ENCODE data around the gene ISOC2.
A peak's percentile ranks its signal among the peaks of the same experiment; 100 is the strongest.
"Not testable (repeated sequence)": the region's sequence is repeated elsewhere in the genome, so short reads cannot be mapped to it uniquely, and the experiment has no call there.

Gene ISOC2

GRCh38 chr19:55456347-55456746 lies 5.1 kb downstream of the ISOC2 start:
- DNase-seq: no peak

- no peak for DNase-seq
These were observed 5.7 kb downstream of the ISOC2 start for GRCh38 chr19:55455576-55456235.

GRCh38 chr19:55454787-55455243 lies 6.6 kb downstream of the ISOC2 start:
- DNase-seq: no peak

- DNase-seq: no peak
These were observed 7.8 kb downstream of the ISOC2 start for GRCh38 chr19:55453511-55454260.

DNA sequence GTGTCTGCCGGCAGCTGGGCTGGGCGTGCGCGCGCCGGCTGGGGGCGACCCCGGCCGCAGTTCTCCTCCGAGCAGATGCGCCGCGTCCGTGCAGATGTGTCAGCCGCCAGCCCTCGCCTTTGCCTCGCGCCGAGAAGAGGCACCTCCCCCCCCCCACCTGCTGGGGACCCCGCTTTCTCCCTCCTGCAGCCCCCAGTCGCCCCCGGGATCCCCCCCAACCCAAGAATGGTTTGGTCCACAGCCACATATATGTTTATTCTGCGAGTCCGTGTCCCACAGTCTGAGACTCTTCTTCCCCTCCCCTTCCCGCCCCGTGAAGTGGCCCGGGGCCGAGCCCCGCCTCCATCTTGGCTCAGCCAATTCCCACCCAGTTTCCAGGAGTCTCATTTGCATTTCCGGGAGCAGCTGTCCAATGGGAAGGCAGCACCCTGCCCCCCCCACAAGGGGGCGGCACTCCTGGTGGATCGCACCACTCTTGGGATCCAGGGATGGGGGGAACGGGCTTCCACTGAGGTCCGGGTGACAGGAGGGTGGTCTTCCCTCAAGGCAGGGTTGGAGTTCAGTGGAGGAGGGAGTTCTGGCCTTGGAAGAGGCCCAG lies 8.6 kb downstream of the ISOC2 start:
- peak; percentile 25 for DNase-seq

DNA sequence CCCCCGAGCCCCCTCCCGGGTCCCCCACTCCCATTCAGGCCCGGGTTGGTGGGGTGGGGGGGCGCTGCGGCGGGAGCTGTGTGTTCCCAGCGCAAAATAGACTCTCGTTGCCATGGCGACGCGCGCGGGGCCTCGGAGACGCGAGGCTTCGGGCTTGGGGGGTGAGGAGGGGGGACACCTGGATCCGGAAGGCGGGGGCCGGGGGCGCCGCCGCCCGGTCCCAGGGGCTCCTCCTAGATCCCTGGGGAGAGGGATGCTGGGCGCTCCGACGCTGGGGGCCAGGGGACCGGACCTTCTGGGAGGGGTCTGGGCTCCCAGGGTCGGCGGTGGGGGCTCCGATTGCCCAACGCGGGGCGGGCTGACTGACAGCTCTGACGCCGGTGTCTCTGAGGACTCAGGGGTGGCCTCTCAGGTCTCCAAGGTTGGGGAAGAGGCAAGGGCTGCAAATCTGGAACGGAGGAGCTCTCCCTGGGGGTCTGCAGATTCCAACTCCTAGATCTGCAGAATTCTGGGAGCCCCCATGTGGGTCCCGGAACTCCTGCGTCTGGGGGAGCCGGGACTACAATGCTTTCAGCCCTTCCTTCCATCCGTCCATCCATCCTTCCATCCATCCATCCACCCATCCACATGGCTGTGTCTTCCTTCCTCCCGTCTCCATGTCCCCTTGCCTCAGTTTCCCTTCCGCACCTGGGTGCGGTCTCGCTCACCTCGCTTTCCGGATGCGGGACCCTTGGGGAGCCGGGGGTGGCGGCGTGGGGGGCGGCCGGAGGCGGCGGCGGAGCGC lies 9.3 kb downstream of the ISOC2 start:
- no peak for DNase-seq

GRCh38 chr19:55451163-55451964 lies 10.1 kb downstream of the ISOC2 start:
- DNase-seq: no peak

DNA sequence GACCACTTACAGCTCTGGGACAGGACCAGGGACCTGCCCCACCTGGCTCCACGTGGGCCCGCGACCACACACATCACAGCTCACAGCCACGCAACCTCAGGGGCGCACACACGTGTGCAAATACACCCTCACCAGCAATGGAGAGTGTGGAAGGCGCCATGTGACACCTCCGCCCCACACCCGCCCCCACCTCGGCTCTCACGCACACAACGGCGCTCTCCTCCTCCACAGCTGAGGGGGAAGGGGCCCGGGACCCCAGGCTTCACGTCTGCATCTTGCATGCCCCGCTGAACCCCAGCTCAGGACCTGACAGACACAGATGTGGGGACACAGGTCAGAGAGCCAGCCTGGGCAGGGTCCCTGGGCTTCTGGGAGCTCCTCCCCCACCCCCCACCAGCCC lies 12.0 kb downstream of the ISOC2 start:
- DNase-seq: no peak

DNA sequence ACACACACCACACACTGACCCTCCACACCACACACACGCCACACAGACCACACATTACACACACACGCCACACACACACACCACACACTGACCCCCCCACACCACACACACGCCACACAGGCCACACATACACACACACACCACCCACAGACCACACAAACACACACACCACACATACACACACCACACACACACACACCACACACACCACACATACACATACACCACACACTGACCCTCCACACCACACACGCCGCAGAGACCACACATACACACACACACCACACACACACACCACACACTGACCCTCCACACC lies 13.3 kb downstream of the ISOC2 start:
- not testable (repeated sequence) for DNase-seq

- DNase-seq: no peak
These were observed 13.8 kb downstream of the ISOC2 start for GRCh38 chr19:55447421-55448174.

- DNase-seq: no peak
These were observed 15.4 kb downstream of the ISOC2 start for GRCh38 chr19:55446060-55446459.

GRCh38 chr19:55444646-55445045 lies 16.8 kb downstream of the ISOC2 start:
- DNase-seq: no peak

- no peak for DNase-seq
These were observed 17.5 kb downstream of the ISOC2 start for GRCh38 chr19:55443824-55444480.

- DNase-seq: no peak
These were observed 18.2 kb downstream of the ISOC2 start, which contains the start of gene SHISA7 for GRCh38 chr19:55443045-55443823. Gene SHISA7, minus strand, starts transcription at chr19:55443300. Its CDS starts 437 bp downstream, at chr19:55442863.

GRCh38 chr19:55442372-55442961 lies 19.0 kb downstream of the ISOC2 start:
- DNase-seq: no peak

DNA sequence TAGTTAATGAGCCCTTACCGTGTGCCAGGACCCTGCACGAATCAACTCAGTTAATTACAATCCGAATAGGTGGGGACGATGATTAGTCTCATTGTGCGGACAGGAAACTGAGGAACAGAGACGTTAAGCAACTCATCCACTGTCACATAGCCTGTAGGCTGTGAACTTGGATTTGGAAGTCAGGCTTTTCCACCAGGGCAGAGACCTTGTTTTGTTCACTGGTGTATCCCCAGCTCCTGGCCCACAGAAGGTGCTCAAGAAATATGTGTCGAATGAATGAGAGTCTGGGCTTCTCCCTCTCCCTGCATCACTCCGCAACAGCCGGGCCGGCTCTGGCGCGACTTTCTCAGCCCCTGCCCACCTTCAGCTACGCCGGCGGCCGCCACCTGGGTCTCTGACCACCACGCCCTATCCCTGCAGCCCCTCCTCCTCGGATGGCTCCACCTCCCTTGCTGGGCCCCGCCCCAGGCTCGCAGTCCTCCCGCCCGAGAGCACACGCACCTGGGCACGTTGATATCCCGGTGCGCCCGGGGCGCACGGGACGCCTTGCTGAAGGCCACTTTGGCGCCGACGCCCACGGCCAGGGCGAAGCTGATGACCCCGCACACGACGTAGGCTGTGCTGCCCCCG lies 19.6 kb downstream of the ISOC2 start:
- DNase-seq: no peak

- peak; percentile 2 for DNase-seq
These were observed 20.1 kb downstream of the ISOC2 start for GRCh38 chr19:55441319-55441691.

DNA sequence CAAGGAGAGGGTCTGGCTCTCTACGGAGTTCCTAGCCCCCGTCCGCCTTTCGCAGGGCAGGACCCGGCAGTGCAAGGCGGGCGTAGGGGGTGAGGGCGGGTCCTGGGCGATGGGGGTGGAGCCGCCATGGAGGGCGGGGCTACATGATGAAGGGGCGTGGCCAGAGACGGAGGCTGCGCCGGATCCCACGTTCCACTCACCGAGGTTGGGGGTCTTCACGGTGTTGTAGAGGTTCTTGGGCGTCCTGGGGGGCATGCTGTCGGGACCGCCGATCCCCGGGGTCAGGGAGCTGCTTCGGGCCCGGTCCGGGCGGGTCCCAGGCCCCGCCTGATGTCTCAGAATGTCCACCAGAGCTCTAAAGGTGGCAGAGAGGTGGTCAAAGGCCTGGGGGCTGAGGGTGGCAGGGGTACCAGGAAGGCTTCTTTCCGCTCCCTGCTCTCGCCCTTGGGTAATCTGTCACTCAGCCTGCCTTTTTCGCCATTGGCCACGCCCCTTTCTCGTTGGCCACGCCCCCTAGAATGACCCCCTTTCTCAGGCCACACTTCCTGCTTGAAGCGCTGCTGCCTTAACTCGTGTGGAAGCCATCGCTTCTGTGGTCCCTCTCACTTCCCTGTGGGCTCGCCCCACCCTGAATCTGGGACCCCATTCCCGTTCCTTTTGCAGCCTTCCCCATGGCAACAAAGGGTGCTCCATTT lies 20.9 kb downstream of the ISOC2 start:
- DNase-seq: no peak

DNA sequence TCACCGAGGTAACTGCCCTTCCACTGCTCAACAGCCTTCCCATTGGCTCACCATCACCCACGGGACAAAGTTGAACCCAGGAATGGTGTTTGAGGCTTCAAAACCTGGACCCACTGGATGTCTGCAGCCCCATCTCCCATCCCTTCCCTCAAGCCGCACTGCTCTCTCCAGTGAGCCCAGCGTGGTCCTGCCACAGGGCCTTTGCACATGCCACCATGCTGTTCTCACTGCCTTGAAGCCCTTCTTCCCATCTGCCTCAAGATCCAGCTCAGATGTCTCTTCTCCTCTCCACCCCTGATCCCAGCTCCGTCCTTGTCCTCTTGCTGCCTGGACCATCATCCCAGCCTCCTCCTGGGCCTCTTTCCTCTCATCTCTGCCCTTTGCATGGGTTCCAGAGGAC lies 22.4 kb downstream of the ISOC2 start:
- no peak for DNase-seq
